GM18511 (cell line): Measurements from ENCODE around the gene SUZ12.
"Not testable (repeated sequence)": the region's sequence is repeated elsewhere in the genome, so short reads cannot be mapped to it uniquely, and the experiment has no call there.

Experiments used
- ATAC-seq: cut with Tn5 transposase; IDR thresholded peaks from one replicate; pipeline ENCODE4 v1.9.1; 2021; ENCODE audit warnings: mild to moderate bottlenecking, moderate library complexity; ENCODE audit not compliant: unreplicated experiment

Gene SUZ12

GRCh38 chr17:31936615-31937609 is at the start of gene SUZ12:
Gene SUZ12 (plus strand): TSS chr17:31937007. CDS start chr17:31937247, 240 bp downstream.
- ATAC-seq, result peak; percentile 93

- ATAC-seq, result no peak
These were observed 48.7 kb upstream of the SUZ12 start for GRCh38 chr17:31888124-31888523.

DNA sequence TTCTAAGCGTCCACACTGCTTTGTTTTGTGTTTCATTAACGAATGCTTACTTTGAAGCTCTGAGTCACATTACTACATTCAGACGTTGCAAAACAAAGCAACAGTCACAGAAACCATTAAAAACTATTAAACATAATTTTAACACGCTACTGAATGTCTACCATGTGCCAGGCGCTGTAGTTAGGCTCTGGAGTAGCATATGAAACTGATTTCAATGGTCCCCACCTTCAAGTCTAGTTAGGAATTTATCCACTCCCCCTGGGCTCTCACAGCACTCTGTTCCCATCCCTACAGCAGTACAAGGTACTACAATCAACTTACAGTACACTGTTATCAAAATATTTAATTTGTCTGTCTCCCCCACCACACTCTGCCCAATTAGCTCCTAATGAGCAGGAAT is 35.9 kb upstream of the SUZ12 start:
- no peak for ATAC-seq

- no peak for ATAC-seq
These were observed 34.1 kb upstream of the SUZ12 start for GRCh38 chr17:31902693-31903092.

- ATAC-seq, result no peak
These were observed 33.4 kb upstream of the SUZ12 start for GRCh38 chr17:31903401-31903800.

GRCh38 chr17:31907342-31907962 is 29.4 kb upstream of the SUZ12 start:
- no peak for ATAC-seq

DNA sequence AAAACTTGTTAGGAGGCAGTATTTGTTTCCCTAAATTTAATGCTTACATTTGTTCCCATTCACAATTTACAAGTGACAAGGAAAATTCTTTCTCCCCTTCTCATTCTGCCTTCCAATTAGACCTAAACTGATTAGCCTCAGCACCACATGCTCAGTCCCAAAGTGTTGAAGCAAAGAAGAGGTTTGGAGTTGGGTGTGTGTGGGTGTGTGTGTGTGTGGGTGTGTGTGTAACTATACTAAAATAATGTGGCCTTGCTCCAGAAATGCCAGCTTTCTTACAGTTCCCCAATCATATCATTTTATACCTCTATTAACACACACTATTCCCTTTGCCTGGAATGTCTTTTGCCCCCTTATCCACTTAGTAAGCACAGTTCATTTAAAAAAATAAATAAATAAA is 28.4 kb upstream of the SUZ12 start:
- ATAC-seq, result no peak

GRCh38 chr17:31912705-31913104 is 24.1 kb upstream of the SUZ12 start:
- not testable (repeated sequence) for ATAC-seq

- no peak for ATAC-seq
These were observed 21.2 kb upstream of the SUZ12 start for GRCh38 chr17:31915456-31916100.

- no peak for ATAC-seq
These were observed 20.2 kb upstream of the SUZ12 start for GRCh38 chr17:31916491-31917064.

DNA sequence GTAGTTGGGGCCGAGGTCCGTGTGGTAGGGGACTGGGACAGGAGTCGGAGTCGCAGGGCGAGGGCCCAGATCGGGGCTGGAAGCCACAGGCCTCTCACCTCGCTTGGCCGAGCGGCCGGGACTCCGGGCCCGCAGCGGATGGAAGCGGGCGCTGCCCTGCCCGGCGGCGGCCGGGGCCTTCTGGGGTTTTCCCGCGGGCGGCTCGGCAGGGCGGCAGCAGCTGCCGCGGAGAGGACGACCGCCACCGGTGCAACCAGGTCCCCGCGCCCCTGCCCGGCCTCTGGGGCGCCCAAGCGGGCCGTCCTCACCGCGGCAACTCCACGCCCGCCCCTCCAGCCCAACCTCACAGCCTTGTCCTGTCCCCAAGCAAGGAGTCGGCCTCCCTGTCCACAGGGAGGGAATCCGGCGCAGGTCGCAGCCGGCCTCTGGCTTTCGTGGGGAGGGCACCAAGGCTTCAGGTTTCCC is 19.7 kb upstream of the SUZ12 start:
- no peak for ATAC-seq

GRCh38 chr17:31917721-31918120 is 19.1 kb upstream of the SUZ12 start:
- not testable (repeated sequence) for ATAC-seq

DNA sequence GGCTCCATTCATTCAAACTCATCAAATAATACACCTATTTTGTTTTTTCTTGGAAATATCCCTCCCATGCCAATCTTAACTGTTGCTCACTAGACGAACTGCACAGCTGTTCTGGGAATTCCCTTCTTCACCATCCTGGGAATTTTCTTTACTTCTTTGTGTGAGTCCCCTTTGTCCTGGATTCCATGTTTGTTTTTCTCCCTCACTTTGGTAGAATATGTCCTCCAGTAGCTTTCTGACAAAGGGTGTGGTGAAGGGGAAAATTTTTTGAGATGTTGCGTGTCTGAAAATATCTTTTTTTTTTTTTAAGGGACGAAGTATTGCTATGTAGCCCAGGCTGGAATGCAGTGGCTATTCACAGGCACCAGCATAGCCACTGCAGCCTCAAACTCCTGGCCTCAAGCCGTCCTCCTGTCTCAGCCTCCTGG is 18.1 kb upstream of the SUZ12 start:
- ATAC-seq, result no peak

GRCh38 chr17:31919802-31920525 is 16.8 kb upstream of the SUZ12 start:
- no peak for ATAC-seq

DNA sequence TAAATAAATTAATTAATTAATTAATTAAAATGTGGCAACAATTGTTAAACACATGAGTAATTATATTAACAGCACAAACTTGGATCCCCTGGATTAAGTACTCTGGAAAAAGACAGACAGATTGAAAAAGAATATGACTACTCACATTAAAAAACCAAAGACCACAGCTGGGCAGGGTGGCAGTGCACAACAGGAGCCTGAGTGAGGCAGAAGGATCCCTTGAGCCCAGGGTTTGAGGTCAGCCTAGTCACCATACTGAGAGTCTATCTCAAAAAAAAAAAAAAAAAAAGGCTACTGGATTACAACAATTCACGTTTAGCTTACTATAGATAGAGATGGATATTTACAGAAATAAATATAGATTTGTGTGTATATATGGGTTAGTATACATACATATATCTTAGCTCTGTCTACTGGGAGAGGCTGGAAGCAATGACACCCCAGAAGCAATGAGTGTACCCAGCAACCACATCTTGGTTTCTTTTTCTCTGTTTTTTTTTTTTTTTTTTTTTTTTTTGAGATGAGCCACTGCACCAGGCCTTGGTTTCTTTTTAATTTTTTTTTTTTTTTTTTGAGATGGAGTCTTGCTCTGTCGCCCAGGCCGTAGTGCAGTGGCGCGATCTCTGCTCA is 10.6 kb upstream of the SUZ12 start:
- ATAC-seq, result no peak

DNA sequence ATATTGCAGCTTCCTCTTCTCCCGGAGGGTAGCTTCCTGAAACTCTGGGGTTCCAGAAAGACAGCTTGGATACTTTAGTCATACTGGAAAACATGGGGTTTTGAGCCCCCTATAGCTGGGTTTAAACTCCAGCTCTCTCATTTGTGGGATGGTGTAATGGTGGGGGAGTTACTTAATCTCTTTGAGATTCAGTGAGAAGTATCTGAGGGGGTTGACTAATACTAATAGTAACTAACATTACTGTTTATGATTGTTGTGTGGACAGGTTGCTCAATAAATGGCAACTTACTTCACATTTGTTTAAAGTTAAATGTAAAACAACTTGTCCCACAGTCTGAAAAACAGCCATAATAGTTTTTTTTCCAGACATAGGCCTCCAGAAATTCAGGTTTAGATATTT is 5.1 kb upstream of the SUZ12 start:
- ATAC-seq, result no peak

- ATAC-seq, result no peak
These were observed 1.3 kb upstream of the SUZ12 start for GRCh38 chr17:31935512-31935911.

GRCh38 chr17:31937926-31938641 is 1.3 kb downstream of the SUZ12 start:
- ATAC-seq, result not testable (repeated sequence)

- ATAC-seq, result not testable (repeated sequence)
These were observed 5.1 kb downstream of the SUZ12 start for GRCh38 chr17:31941916-31942315.
